Stimulated activated CD4-positive, alpha-beta T cell treated with anti-CD3 and anti-CD28 coated beads, Interleukin-2, amount 100 ng/mL, for 48 hours (primary cell): ENCODE measurements around the gene ABCC4.
"Not testable (repeated sequence)": the region's sequence is repeated elsewhere in the genome, so short reads cannot be mapped to it uniquely, and the experiment has no call there.

Experiments
- DNase-seq, 2 donors: peaks; one replicate each; pipeline ENCODE4 v3.0.0-alpha.2; 2020

Gene ABCC4

GRCh38 chr13:95296326-95296925, 4.8 kb downstream of the ABCC4 start:
- DNase-seq = no peak

GRCh38 chr13:95295026-95295425, 6.2 kb downstream of the ABCC4 start:
- no peak for DNase-seq

DNA sequence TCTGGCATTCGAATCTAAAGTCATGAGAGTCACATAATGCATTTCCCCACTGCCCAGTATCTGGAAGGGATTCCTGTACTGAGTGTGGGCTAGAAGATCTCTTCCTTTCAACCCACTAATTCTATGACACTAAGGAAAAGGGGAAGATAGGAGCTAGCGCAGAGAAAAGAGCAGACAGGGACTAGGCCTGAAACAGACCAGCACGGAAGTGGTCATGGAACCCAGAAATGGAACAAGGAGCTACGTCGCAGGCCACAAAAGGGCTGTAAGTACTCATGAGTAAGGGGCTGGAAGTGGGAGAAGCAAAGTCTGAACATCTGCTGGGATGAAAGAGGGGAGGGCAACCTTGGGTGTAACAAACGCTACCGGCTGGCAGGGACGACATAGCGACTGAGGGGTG, 8.6 kb downstream of the ABCC4 start:
- DNase-seq = no peak

DNA sequence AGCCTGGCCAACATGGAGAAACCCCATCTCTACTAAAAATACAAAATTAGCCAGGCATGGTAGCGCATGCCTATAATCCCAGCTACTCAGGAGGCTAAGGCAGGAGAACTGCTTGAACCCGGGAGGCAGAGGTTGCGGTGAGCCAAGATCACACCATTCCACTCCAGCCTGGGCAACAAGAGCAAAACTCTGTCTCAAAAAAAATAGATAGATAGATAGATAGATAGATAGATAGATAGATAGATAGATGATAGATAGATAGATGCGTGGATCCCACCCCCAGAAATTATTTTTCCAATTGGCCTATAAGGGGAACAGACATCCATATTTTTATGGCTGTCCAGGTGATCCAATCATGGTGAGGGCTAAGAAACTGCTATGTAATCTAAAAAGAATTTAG, 11.3 kb downstream of the ABCC4 start:
- not testable (repeated sequence) for DNase-seq

DNA sequence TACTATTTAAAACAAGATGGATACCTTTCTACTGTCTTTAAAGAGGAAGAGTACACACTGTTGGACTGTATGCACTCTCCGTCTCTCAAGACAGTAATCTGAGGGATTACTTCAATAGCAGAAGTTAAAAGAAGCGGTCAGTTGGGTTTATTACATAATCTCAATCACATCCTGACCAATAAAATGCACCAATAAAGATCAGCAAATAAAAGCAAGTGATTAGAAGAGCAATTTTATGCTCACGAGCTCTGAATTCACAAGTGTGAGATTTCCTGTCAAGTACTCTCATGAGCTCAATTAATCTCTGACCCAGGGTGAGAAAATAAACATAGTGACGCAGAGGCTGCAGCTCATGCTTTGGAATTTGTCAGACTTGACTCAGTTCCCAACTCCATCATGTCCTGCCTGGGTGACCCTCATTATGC, 12.2 kb downstream of the ABCC4 start:
- no peak for DNase-seq

- DNase-seq = no peak
Measured at GRCh38 chr13:95284436-95284835, 16.8 kb downstream of the ABCC4 start.

GRCh38 chr13:95279016-95279415, 22.2 kb downstream of the ABCC4 start:
- no peak for DNase-seq

DNA sequence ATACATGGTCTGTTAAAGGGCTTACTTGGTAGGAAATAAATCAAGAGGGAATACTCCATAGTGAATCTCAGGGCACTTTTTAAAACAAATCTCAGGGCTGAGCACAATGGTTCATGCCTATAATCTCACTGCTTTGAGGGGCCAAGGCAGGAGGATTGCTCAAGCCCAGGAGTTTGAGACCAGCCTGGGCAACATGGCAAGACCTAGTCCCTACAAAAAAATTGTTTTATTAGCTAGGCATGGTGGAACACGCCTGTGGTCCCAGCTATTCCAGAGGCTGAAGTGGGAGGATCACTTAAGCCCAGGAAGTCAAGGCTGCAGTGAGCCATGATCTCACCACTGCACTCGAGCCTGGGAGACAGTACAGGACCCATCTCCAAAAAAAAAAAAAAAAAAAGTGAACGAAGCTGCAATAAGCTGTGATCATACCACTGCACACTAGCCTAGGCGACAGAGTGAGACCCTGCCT, 25.2 kb downstream of the ABCC4 start:
- DNase-seq = no peak

- no peak for DNase-seq
Measured at GRCh38 chr13:95275322-95276036, 25.8 kb downstream of the ABCC4 start.

DNA sequence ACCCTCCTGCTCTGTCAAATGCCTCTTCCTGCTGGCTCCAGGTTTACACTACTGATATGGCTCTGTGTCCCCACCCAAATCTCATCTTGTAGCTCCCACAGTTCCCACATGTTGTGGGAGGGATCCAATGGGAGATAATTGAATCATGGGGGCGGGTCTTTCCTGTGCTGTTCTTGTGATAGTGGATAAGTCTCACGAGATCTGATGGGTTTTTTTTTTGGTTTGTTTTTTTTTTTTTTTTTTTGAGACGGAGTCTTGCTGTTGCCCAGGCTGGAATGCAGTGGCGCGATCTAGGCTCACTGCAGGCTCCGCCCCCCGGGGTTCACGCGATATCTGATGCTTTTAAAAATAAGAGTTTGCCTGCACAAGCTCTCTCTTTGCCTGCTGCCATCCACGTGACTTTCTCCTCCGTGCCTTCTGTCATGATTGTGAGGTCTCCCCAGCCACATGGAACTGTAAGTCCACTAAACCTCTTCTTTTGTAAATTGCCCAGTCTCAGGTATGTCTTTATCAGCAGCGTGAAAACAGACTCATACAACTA, 27.6 kb downstream of the ABCC4 start:
- DNase-seq = not testable (repeated sequence)

- not testable (repeated sequence) for DNase-seq
Measured at GRCh38 chr13:95272076-95272475, 29.2 kb downstream of the ABCC4 start.

DNA sequence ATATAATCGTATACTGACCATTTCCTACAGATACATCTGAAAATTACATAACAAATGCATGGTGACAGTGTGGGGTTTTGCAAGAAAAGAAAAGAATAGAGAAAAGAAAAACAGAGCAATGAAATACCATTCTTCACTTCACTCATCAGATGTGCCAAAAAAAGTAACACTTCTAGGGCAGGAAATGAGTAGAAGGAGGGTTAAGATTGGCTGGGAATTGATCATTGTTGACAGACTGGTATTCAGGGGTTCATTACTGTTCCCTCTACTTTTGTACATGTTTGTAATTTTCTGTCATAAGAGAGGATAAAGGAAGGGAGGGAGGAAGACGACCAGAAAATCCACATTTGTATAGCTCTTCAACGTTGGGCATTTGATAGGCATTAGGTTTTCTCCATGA, 31.5 kb downstream of the ABCC4 start:
- no peak for DNase-seq

- not testable (repeated sequence) for DNase-seq
Measured at GRCh38 chr13:95268343-95269065, 32.7 kb downstream of the ABCC4 start.

- no peak for DNase-seq
Measured at GRCh38 chr13:95267662-95268342, 33.4 kb downstream of the ABCC4 start.

DNA sequence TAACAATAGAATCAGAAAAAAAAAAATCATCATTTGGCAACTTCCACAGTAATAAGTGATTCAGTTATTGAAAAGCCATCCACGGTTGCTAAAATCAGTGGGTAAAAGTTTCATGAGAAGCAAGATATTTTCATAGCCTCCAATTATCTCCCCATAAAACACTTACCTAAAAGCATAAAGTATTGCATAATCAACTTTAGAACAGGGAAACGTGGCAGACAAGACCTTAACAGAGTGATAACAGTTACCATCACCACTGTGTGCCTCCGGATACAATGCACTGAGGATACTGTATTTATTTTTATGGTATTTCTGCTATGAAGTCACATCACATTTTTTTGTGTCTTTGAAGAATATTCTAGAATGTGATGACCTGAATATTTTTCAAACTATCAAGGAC, 37.0 kb downstream of the ABCC4 start:
- no peak for DNase-seq

DNA sequence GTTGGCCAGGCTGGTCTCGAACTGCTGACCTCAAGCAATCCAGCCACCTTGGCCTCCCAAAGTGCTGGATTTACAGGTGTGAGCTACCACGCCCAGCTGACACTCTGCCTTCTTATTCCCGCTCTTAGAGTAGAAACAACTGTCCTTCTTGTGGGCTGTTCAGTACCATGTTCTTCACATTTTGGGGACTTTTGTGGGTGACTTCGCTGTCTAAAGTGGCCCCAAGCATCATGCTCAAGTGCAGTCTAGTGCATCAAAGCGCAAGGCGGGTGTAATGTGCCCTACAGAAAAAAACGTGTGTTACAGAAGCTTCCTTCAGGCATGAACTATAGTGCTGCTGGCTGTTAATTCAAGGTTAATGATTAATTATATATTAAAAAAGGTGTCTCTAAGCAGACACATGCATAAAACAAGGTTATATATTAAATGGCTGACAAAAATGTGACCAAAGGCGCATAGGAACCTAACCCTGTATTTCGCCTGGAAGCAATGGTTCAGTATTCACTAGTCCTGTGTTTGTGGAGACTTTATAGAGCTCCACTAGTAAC, 38.3 kb downstream of the ABCC4 start:
- DNase-seq = no peak

GRCh38 chr13:95261956-95262355, 39.3 kb downstream of the ABCC4 start:
- no peak for DNase-seq

- DNase-seq = no peak
Measured at GRCh38 chr13:95260031-95260525, 41.2 kb downstream of the ABCC4 start.

GRCh38 chr13:95258619-95259194, 42.5 kb downstream of the ABCC4 start:
- no peak for DNase-seq

DNA sequence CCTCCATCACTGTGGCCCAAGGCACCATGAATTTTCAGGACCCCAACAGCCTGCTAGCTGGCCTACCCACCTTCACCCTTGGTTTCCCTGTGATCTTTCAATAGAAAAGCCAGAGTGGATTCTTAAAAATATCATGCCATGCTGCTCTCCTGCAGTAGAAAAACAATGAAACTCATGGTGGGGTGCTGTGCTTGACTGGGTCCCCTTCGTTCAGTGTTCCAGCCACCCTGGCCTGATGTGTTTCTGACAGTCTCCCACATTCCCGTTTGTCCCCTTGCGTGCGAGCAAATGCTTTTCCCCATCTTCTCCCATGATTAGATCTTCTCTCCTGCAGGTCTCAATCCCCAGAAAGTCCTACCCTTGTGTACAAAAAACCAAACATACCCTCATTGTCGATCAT, 43.2 kb downstream of the ABCC4 start:
- no peak for DNase-seq

DNA sequence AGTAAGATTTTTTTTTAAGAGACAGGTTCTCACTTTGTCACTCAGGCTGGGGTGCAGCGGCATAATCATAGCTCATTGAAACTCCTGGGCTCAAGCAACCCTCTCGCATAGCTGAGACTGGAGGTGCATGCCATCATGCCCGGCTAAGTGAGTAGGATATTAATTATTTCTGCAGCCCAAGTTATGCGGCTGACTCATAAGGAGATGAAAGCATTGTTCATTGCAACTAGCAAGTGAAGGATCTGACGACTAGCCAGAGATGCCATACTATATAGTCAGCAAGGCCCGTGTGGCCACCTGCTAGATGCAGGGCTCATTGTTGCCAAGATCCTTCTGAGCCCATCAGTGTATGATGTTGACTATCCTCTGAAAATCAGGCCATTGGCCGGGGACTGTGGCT, 45.2 kb downstream of the ABCC4 start:
- no peak for DNase-seq

- DNase-seq = no peak
Measured at GRCh38 chr13:95255072-95255732, 46.0 kb downstream of the ABCC4 start.
